Stimulated activated CD8-positive, alpha-beta memory T cell treated with anti-CD3 and anti-CD28 coated beads, Interleukin-7, amount 100 ng/mL, for 48 hours (primary cell): ENCODE measurements around the gene EGR1.

Experiments
- DNase-seq, 2 donors: peaks; one replicate each; pipeline ENCODE4 v3.0.0-alpha.2; 2020; ENCODE audit warnings: low read depth in 1 of 2; ENCODE audit errors: extremely low read depth in 1 of 2

Gene EGR1

DNA sequence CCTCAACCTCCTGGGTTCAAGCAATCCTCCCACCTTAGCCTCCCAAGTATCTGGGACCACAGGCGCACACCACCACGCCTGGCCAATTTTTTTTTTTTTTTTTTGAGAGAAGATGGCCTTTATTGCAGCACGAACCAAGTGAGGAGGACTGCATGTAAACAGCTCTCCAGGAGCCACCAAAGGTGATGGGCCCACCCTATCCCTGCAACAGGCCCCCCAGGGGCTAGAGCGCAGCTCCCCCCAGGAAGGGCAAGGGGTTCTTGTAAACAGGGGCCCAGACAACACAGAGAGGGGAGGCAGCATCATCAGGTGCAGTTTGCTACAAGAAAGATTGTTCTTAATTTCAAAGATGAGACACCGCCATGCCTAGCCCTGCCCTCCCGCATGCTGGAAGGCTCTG lies 12.6 kb upstream of the EGR1 start:
- DNase-seq = no peak

DNA sequence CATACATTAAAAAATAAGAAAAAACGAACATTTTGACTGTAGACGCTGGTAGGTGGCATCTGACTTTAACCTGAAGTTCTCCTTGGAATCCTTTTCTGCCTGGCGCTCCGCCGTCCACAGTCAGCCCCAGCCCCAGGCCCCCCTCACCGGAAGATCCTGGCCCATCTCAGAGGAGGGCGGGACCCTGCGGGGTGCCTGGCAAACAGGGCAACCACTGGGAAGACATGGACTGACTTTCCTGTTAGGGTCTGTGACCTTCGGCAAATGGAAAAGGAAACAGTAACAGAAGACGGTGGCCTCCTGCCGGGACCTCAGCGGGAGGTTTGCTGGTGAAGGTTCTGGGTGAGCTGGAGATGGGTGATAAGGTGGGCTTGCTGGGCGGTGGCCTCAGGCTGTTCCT lies 11.7 kb upstream of the EGR1 start:
- DNase-seq = no peak

DNA sequence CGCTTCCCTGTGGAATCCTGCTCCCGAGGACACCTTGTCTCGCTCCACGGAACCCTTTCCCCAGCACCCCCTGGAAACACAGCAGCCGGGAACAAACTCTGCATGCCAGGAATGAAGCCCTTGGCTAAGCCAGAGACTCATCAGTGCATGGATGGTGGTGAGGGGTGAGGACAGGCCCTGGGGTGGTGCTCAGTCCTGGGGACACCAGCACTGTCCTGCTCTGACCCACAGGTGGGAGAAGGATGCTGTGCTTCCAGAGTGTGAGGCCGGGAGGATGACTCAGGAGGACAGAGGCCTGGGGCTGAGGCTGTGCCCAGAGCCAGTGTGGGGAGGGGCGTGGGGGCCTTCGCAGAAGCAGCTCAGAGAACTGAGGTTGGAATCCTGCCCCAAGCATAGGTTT lies 11.2 kb upstream of the EGR1 start:
- no peak for DNase-seq

DNA sequence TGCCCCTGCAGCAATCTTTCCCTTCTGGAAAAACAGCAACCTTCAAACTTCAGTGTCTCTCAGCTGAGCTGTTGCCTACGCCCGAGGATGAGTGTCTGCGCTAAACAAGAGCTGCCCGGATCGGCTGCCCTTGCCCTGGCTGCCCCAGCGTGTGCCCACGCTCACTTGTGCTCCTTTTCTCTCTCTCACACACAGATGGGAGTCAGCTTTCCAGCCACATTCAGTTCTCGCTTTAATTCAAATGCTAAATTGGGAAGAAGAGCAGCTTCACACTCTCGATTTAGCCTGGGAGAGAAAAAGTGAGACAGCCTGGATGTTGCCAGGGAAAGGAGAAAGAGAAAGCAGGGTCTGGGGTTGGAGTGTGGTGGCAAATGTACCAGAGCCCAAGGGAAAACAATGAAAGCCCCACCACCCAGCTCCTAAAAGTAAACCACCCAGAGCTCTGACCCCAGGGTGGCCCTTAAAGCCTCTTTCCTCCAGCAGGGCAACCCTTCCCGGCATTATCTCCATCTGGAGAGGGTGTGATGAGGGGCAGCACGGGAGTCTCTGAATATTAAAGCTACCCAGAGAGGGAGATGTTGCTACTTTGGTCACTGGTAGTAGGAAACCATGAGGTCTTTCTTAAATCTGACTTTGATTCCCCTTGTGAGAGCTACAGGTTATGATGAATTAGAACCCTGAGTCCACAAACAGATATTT lies 9.9 kb upstream of the EGR1 start:
- DNase-seq = no peak

DNA sequence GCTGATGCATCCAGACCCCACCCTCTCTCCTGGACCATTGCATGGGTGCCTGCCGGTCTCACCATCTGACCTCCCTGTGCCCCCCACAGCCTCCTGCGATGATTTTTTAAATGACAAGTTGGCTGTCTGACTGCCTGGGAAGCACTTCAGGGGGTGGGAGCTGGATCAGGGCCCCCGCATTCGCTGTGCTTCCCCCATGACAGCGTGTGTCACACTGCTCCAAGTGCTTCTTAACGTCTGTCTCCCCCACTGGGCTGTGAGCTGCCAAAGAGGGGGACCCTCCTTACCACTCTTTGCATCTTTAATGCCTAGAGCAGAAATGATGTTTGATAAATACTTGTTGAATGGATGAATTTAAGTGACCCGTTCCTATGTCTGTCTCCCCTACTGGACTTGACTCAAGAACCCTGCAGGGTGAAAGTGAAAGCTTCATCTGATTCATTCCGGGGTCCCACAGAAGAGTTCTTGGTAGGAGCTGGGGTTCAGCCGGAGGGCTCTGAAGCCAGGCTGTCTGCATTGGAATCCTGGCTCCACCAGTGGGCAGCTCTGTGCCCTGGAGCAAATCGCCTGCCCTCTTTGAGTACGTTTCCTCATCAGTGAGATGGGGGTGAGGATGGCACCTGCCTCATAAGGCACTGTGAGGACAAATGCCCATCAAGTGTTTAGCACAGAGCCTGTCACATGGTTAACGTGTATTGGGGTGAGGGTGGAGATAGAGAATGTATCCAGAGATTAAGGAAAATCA lies 7.6 kb upstream of the EGR1 start:
- DNase-seq = no peak

DNA sequence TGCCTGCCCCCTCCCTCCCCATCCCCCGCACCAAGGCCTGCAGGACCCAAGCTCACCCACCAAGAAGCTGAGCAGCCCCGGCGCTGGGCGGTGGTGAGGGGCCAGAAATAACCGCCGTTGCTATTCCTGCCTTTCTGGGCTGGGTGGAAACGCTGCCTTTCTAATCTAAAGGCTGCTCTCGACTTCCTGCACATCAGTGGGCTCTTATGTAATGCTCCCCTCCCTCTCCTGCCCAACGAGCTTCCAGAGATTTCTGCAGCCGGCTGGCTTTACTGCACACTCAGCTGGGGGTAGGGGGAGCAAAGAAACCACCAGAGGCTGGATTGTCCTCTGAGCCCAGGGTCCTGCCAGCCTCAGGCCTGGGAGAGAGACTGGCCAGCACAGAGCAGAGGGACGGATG lies 6.9 kb upstream of the EGR1 start:
- no peak for DNase-seq

DNA sequence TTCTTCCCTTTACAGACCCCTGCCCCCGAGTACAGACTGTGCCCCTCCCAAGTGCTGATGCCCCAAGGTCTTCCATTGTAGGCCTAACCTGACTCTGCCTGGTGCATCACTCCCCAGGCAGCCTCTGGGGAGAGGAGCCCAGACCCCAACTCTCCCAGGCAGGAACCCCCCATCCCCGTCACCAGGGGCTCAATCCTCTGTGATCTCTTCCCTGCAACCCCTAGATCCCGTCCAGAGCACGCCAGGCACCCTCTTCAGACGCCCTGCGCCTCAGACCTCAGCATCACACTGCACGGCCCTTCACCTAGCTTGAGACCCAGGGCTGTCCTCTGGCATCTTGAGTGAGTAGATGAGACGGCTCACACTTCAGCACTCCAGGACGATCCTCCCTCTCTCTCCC lies 6.4 kb upstream of the EGR1 start:
- DNase-seq = no peak

DNA sequence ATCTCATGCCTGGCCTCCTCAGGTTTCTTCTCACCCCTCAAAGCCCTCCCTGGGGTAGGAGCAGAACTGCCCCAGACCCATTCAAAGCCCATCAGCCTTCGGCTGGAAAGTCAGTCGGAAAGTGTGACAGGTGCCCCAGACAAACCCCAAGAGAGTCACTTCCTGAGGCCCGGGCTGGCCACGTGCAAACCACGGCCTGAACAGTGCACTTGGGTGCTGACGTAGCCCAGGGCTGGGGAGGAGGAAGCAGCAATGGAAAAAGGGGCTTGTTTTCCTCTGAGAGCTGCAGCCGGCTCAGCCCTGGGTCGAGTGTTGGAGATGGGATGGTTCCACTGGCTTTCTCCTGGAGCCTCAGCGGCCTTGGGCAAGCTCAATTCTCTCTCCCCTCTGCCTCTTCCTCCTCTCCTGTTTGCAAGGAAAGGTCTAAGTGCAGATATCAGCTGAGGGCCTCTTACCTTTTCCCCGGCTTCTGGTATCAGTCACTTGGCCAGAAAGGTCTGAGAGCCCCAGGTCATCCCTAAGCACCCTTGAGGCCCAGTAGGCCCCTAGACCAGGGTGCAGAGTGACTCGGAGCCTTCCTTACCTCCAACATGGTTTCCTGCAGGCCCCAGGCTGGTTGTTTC lies 5.9 kb upstream of the EGR1 start:
- peak; percentile 76 to 90 for DNase-seq

DNA sequence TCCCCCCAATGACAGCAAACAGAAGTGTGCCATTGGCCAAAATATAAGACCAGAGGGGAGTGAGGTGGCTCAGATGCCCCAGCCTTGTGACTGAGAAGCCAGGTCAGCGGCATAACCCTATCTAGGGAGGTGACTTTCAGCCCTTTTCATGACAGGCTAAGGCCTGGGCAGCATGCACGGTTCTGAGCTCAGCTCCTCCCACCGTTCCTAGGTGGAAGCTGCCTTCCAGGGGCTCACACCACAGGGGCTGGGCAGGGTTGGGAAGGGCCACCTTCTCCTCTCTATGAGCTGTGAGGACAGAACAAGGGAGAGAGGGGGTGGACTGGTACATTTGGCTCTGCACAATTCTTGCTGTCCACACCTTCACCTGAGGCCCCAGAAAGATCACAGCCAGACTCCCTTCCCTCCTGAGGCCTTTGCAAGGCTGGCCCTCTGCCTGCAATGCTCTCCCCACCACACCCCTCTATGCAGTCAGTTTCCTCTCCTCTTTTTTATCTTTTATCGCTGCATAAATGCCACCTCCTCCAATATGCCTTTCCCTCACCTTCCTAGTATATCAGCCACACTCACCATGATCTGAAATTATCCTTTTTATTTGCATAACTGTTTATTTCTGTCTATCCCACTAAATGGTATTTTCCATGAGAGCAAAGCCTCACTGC lies 5.1 kb upstream of the EGR1 start:
- DNase-seq = no peak

DNA sequence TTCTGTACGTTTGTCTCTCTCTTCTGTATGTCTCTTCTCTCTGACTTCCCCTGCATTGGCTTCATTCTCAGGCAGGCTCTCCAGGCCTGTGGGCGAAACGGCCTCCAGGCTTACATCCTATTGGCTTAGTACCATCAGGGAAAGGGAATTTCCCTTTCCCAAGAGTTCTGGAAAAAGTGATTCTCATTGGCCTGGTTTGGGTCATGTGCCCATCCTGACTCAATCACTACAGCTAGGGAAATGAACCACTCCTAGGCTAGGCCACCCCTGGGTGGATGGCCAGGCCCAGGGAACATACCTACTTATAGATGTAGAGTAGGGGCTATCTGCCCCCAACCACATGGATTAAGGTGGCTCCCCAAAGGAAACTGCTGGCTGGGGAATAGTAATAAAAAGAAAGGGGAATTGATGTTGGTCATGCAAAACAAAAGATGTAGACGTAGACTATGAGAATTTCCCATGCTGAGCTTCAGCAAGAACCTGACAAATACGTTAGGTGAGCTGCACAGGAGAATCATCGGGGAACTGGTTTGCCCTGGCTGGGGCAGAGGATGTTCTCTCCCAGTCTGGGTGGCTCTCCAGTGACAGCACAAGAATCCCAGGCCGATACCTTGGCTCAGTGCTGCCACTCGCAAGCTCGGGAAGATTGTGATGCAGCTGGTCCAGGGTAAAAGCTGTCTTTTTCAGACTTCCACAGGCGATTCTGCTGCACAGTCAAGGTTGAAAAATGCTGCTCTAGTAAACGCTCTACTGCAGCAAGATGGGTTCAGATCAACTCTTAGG lies 3.7 kb upstream of the EGR1 start:
- DNase-seq = no peak

DNA sequence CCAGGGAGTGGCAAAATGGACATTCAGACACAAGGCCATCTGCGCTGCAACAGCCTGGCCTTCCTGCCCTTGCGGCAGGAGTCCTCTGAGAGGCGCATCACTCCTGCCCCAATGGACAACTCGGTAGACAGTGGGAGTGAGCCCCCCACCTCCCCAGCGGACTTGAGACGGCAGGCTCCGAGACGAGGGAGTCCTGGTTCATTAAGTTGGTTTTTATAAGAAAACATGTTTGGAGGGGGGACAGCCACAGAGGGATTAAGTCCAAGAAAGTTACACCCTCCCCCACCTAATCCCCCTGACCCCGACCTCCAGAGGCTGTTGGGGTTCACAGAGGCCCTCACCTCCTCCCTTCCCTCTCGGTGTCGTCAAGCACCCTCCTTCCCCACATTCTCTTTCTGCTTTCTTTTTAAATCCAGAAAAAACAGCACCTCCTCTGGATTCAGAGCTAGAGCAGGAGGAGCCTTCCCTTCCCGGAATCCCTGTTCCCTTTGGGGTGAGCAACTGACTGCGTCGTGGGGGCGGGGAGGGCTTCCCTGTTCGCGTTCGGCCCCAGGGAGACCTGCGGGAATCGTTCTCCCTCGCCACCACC lies 1.8 kb upstream of the EGR1 start:
- DNase-seq = no peak

DNA sequence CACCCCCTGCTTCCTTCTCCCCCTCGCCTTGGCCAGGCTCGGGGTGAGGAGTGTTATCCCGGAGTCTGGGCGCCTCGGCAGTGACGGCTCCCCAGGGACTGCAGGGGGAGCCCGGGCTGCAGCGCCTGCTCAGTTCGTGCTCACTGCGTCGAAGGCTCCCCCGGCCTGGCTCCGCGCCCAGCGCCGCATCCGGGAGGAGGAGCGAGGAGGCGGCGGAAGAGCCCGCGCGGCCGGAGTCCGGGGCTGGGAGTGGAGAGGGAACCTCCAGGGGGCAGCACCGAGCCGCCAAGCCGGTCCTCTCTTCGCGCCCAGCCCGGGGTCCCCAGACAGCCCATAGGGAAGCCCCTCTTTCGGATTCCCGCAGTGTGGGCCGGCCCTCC lies 1.3 kb upstream of the EGR1 start:
- DNase-seq = peak; percentile 79 to 87

DNA sequence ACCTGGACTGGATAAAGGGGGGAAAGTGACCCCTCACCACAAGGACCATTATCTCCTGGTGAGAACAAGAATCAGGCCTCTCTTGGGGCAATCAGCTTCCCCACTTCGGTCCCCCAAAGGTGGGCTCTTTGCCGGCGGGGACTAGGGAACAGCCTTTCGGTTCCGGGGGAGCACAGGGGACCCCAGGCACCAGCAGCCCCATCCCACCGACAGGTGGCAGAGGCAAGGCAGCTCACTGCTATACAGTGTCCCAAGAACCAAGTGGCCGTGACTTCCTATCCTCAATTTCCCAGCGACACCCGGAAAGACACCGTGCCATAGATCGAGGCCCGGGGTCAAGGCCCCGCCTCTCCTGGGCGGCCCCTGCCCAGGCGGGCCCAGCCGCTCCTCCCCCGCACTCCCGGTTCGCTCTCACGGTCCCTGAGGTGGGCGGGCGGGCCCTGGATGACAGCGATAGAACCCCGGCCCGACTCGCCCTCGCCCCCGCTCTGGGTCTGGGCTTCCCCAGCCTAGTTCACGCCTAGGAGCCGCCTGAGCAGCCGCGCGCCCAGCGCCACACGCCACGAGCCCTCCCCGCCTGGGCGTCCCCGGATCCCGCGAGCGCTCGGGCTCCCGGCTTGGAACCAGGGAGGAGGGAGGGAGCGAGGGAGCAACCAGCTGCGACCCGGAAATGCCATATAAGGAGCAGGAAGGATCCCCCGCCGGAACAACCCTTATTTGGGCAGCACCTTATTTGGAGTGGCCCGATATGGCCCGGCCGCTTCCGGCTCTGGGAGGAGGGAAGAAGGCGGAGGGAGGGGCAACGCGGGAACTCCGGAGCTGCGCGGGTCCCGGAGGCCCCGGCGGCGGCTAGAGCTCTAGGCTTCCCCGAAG lies 655 bp upstream of the EGR1 start:
- DNase-seq = peak; percentile 87 to 94

DNA sequence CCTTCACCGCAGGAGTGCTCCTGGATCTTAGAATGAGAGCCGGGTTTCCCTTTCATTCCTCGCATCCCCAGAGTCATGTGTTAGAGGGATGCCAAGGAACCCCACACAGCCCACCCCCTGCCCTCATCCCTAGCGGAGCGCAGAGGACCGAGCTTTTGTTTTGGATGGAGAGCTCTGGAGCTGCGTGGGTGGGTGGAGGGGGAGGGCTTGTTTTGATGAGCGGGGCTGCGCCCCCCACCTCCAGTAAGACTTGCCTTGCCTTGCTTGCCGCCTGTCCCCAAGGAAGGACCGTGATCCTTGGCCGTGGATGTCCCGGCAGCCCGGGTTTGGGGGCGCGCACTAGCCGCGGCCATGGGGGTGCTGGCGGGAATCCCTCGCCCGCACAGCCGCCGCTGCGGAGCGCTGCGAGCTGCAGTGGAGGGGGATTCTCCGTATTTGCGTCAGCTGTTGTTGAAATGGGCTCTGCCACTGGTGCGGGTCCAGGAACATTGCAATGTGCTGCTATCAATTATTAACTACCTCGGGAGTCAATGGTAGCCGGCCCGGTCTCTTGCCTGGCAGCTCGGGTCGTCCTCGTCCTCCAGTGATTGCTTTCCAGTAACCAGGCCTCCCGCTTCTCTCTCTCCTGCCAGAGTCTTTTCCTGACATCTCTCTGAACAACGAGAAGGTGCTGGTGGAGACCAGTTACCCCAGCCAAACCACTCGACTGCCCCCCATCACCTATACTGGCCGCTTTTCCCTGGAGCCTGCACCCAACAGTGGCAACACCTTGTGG lies 1.0 kb downstream of the EGR1 start:
- DNase-seq = no peak

DNA sequence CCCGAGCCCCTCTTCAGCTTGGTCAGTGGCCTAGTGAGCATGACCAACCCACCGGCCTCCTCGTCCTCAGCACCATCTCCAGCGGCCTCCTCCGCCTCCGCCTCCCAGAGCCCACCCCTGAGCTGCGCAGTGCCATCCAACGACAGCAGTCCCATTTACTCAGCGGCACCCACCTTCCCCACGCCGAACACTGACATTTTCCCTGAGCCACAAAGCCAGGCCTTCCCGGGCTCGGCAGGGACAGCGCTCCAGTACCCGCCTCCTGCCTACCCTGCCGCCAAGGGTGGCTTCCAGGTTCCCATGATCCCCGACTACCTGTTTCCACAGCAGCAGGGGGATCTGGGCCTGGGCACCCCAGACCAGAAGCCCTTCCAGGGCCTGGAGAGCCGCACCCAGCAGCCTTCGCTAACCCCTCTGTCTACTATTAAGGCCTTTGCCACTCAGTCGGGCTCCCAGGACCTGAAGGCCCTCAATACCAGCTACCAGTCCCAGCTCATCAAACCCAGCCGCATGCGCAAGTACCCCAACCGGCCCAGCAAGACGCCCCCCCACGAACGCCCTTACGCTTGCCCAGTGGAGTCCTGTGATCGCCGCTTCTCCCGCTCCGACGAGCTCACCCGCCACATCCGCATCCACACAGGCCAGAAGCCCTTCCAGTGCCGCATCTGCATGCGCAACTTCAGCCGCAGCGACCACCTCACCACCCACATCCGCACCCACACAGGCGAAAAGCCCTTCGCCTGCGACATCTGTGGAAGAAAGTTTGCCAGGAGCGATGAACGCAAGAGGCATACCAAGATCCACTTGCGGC lies 1.8 kb downstream of the EGR1 start:
- DNase-seq = no peak

DNA sequence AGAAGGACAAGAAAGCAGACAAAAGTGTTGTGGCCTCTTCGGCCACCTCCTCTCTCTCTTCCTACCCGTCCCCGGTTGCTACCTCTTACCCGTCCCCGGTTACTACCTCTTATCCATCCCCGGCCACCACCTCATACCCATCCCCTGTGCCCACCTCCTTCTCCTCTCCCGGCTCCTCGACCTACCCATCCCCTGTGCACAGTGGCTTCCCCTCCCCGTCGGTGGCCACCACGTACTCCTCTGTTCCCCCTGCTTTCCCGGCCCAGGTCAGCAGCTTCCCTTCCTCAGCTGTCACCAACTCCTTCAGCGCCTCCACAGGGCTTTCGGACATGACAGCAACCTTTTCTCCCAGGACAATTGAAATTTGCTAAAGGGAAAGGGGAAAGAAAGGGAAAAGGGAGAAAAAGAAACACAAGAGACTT lies 2.4 kb downstream of the EGR1 start:
- DNase-seq = no peak

DNA sequence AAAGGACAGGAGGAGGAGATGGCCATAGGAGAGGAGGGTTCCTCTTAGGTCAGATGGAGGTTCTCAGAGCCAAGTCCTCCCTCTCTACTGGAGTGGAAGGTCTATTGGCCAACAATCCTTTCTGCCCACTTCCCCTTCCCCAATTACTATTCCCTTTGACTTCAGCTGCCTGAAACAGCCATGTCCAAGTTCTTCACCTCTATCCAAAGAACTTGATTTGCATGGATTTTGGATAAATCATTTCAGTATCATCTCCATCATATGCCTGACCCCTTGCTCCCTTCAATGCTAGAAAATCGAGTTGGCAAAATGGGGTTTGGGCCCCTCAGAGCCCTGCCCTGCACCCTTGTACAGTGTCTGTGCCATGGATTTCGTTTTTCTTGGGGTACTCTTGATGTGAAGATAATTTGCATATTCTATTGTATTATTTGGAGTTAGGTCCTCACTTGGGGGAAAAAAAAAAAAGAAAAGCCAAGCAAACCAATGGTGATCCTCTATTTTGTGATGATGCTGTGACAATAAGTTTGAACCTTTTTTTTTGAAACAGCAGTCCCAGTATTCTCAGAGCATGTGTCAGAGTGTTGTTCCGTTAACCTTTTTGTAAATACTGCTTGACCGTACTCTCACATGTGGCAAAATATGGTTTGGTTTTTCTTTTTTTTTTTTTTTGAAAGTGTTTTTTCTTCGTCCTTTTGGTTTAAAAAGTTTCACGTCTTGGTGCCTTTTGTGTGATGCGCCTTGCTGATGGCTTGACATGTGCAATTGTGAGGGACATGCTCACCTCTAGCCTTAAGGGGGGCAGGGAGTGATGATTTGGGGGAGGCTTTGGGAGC lies 3.1 kb downstream of the EGR1 start:
- DNase-seq = no peak
